GM12878 (cell line): ENCODE data around the gene PTRH2. TPM values are rescaled to one million over a fixed set of nuclear protein-coding genes. Genes with fewer than 3 reads are reported as not detected.
A peak's percentile ranks its signal among the peaks of the same experiment; 100 is the strongest.

Experiments used
- ATAC-seq: fragments of 200-7000 bp; cut with Tn5 transposase; 3 replicates; pipeline ENCODE4 v1.9.1; 2020; ENCODE audit warnings: mild to moderate bottlenecking, moderate library complexity
- BruUV-seq: library from RNA; stranded (reverse); fragments of 400-500 nt; replicated peaks from 2 replicates; lab custom pipeline; 2021; lab: Mats Ljungman, UMichigan
- CTCF ChIA-PET: fragments of 300-600 bp; sonication (Branson Sonifier 250); formaldehyde crosslinking; extraction: SDS; loops from one replicate; lab custom pipeline; 2021; ENCODE audit warnings: inconsistent platforms; lab: Yijun Ruan, JAX
- POLR2A ChIA-PET: fragments of 350-600 bp; formaldehyde crosslinking; extraction: SDS; loops from one replicate; lab custom pipeline; 2021; ENCODE audit warnings: inconsistent platforms; lab: Charles Lee
- RAD21 ChIA-PET: fragments of 300-600 bp; sonication (Branson Sonifier 250); formaldehyde crosslinking; loops from one replicate; lab custom pipeline; 2023; ENCODE audit warnings: antibody characterized with exemption; ENCODE audit not compliant: unreplicated experiment; lab: Charles Lee
- SMC1A ChIA-PET: fragments of 300-600 bp; sonication (Branson Sonifier 250); formaldehyde crosslinking; loops from one replicate; lab custom pipeline; 2023; ENCODE audit not compliant: unreplicated experiment, uncharacterized antibody; lab: Charles Lee
- DNase-seq: peaks from one replicate; pipeline ENCODE4 v3.0.0-alpha.2; 2011; ENCODE audit warnings: low read depth, low spot score
- FAIRE-seq: peaks from 3 replicates; lab custom pipeline; 2011; peaks lifted over from hg19 to GRCh38; lab: Jason Lieb, UNC
- H2AFZ ChIP-seq: 2 replicates; pipeline ENCODE4 v1.6.0; 2011; ENCODE audit warnings: low read depth, low read length, control low read depth; ENCODE audit not compliant: control insufficient read depth
- H3K27ac ChIP-seq: 2 replicates; pipeline ENCODE4 v1.5.1; 2011; ENCODE audit warnings: control low read depth; ENCODE audit not compliant: control insufficient read depth, insufficient read depth
- H3K27me3 ChIP-seq, 2 experiments: replicated peaks in 1 of 2; 2 replicates each; pipeline versions ENCODE4 v1.6.0 to v1.6.1; 2011; ENCODE audit warnings: low read length in 1 of 2; ENCODE audit not compliant: control insufficient read depth in 2 of 2, insufficient read depth in 2 of 2
- H3K36me3 ChIP-seq, 2 experiments: 2 replicates each; pipeline ENCODE4 v1.5.1; 2011; ENCODE audit warnings: low read length in 1 of 2; ENCODE audit not compliant: control insufficient read depth in 2 of 2, insufficient read depth in 2 of 2
- H3K4me1 ChIP-seq: 2 replicates; pipeline ENCODE4 v1.6.1; 2011; ENCODE audit warnings: mild to moderate bottlenecking, low read length, moderate library complexity, mixed read lengths; ENCODE audit not compliant: control insufficient read depth, insufficient read depth
- H3K4me2 ChIP-seq: 2 replicates; pipeline ENCODE4 v1.6.0; 2011; ENCODE audit warnings: control low read depth; ENCODE audit not compliant: control insufficient read depth, insufficient read depth
- H3K4me3 ChIP-seq: fragments of 200-600 bp; sonication (generic); 2 replicates; pipeline ENCODE4 v1.5.1; 2016
- H3K79me2 ChIP-seq: 2 replicates; pipeline ENCODE4 v1.6.0; 2011; ENCODE audit warnings: low read length; ENCODE audit not compliant: control insufficient read depth, insufficient read depth
- H3K9ac ChIP-seq: 2 replicates; pipeline ENCODE4 v1.8.0; 2011; ENCODE audit warnings: low read length, control low read depth, mixed read lengths; ENCODE audit not compliant: control insufficient read depth, insufficient read depth
- H3K9me3 ChIP-seq: replicated peaks from 3 replicates; pipeline ENCODE4 v1.5.1; 2011; ENCODE audit warnings: mild to moderate bottlenecking, low read length; ENCODE audit not compliant: control insufficient read depth, insufficient read depth
- H4K20me1 ChIP-seq: 2 replicates; pipeline ENCODE4 v1.6.0; 2011; ENCODE audit not compliant: control insufficient read depth, insufficient read depth
- CBX5 ChIP-seq: sonication (generic); IDR thresholded peaks from 2 replicates; pipeline ENCODE4 v1.6.1; 2016; ENCODE audit warnings: low read depth, moderate library complexity, mild to moderate bottlenecking, inconsistent platforms
- HCFC1 ChIP-seq: fragments of 150-350 bp; IDR thresholded peaks from 2 replicates; pipeline ENCODE4 v1.6.1; 2014; ENCODE audit warnings: low read length
- NFYB ChIP-seq: IDR thresholded peaks from 2 replicates; pipeline ENCODE4 v1.6.1; 2011; ENCODE audit warnings: low read depth, mild to moderate bottlenecking, low read length, improper control_type of control experiment, moderate library complexity; ENCODE audit not compliant: insufficient read depth
- POLR2AphosphoS5 ChIP-seq: IDR thresholded peaks from 2 replicates; pipeline ENCODE4 v1.6.1; 2011; ENCODE audit warnings: mild to moderate bottlenecking, low read length, inconsistent platforms
- TARDBP ChIP-seq: IDR thresholded peaks from 2 replicates; pipeline ENCODE4 v1.6.1; 2016; ENCODE audit warnings: borderline replicate concordance
- YY1 ChIP-seq: IDR thresholded peaks from 2 replicates; pipeline ENCODE4 v1.6.1; 2011; ENCODE audit warnings: low read depth, mild to moderate bottlenecking, low read length
- ZBTB4 ChIP-seq: fragments of 450-650 bp; formaldehyde crosslinking; IDR thresholded peaks from 2 replicates; pipeline ENCODE4 v1.4.0; 2022; ENCODE audit warnings: mild to moderate bottlenecking, moderate library complexity
- WGBS: methylation state at CpG from one replicate; pipeline ENCODE4 v1.1.6; 2016; ENCODE audit warnings: low lambda C conversion rate; ENCODE audit not compliant: insufficient replicate concordance, insufficient coverage; ENCODE audit errors: missing lambda C conversion rate; 5-methylcytosine and 5-hydroxymethylcytosine counted together
- in situ Hi-C: fragments of 300-500 bp; cut with MboI; formaldehyde crosslinking; loops from 9 replicates; pipeline ENCODE4 v1.14.3; 2018; ENCODE audit warnings: mixed read lengths
- intact Hi-C: fragments of 100-400 bp; cut with micrococcal nuclease; formaldehyde crosslinking; loops from one replicate; pipeline ENCODE4 v1.14.2; 2022; ENCODE audit not compliant: unreplicated experiment
- polyA plus RNA-seq, 11 experiments: library from polyadenylated mRNA; depleted of rRNA in 4 of 11; unstranded in 6 of 11; stranded (reverse) in 5 of 11; fragments of >200 nt; fragmentation: Nextera tagmentation in 4 of 11; fragmentation: Illumina TruSeq in 1 of 11; extraction: Ambion mirVana in 4 of 11; extraction: Trizol in 1 of 11; gene quantifications; 1 replicate in 1 of 11; 2 replicates in 10 of 11; pipeline versions ENCODE4 v1.2.1 to v1.2.3, GENCODE V29; 2011 to 2016; ENCODE audit warnings: inconsistent platforms in 2 of 11, missing spikeins in 2 of 11, low read depth in 1 of 11
- total RNA-seq, 4 experiments: library from RNA; depleted of rRNA in 3 of 4; stranded (reverse); fragments of >200 nt in 3 of 4; fragmentation: Illumina TruSeq in 1 of 4; extraction: Trizol in 1 of 4; gene quantifications; 2 replicates each; pipeline versions ENCODE4 v1.2.1 to v1.2.3, GENCODE V29; 2013 to 2021

Gene PTRH2
- total and polyA plus RNA-seq, 10 of the 15 experiments (the other 5 are each of a cell fraction or from before 2014, with no cell fraction given): 37.7 to 156 (median 63.4) TPM

- BruUV-seq: no TSS peak
- Histone ChIP-seq H3K79me2 (peaks cover 3% of the 10 kb centered on the region), H3K4me2 (no peak overlapping the region), H4K20me1 (no peaks in the 10 kb centered on the region), H3K9me3 (no peaks in the 10 kb centered on the region), H3K36me3 (peaks cover 5 to 53% of the 10 kb centered on the region in 2 experiments), H3K27me3 (no peaks in the 10 kb centered on the region), H3K9ac (no peak overlapping the region), H3K4me1 (no peaks in the 10 kb centered on the region; the same call in 1 of the 2 replicates), H3K27ac (no peak overlapping the region), H2AFZ (no peak overlapping the region), H3K4me3 (no peak overlapping the region)
- ATAC-seq: no peak
- RAD21 ChIA-PET: no interaction called here
- TF ChIP-seq TARDBP (no peak), ZBTB4 (CRISPR knock-in tag) (no peak), POLR2AphosphoS5 (no peak), YY1 (no peak), NFYB (no peak), CBX5 (no peak), HCFC1 (no peak)
- peak; percentile 74 for FAIRE-seq
- intact Hi-C loops (loop anchor here (10.0 kb wide), 1 partner anchor 152 kb away; no protein-coding TSS in a partner anchor), in situ Hi-C loops (no loop called here)
- WGBS: 98% methylated on average over 7 of the region's 7 CpGs
- DNase-seq: no peak
- CTCF ChIA-PET: no interaction called here
- POLR2A ChIA-PET: interaction anchor here (1.9 kb wide), 1 partner anchor 26 kb away, joined by 4 read pairs; no protein-coding TSS in a partner anchor
- SMC1A ChIA-PET: interaction anchor here (0.7 to 1.5 kb wide), 4 partner anchors 11 to 74 kb away, joined by 3 read pairs; no protein-coding TSS in a partner anchor
Observed at GRCh38 chr17:59676716-59677115, 30.5 kb downstream of the PTRH2 start.
